ENCODE data around the gene MRPS27.
"Not testable (repeated sequence)": the region's sequence is repeated elsewhere in the genome, so short reads cannot be mapped to it uniquely, and the experiment has no call there.

MRPS27 gene

DNA sequence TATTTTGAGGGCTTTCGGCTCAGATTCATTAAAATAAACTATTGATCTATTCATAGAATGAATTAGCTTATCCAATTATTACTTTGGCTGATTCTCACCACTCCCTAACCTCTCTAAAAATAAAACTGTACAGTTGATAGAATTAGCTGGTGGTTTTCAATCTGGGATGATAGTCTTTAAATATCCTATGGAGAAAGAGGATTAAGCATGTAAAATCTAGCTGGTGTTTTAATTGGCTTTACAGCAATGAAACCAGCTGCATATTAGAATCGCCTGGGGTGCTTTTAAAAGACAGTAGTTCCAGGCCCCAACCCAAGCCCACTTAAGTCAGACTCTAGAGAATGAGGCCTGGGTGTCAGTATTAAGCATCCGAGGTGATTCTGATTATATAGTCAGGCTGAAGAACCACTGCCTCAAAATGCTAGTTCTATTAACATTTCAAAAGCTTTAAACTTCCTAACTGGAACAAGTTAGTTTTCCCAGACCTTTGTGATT, 117.7 kb downstream of the MRPS27 start:
- DNase-seq (ENCODE audit: low spot score): no peak

- no peak for DNase-seq (ENCODE audit: low spot score)
Observed at GRCh38 chr5:72199681-72200080, 120.4 kb downstream of the MRPS27 start.

DNA sequence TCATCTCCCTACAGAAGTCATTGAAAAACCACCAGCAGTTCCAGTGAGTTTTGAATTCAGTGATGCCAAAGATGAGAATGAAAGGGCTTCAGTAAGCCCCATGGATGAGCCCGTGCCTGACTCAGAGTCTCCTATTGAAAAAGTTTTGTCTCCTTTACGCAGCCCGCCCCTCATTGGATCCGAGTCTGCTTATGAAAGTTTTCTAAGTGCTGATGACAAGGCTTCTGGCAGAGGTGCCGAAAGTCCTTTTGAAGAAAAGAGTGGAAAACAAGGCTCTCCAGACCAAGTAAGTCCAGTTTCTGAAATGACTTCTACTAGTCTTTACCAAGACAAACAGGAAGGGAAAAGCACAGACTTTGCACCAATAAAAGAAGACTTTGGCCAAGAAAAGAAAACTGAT, 122.6 kb downstream of the MRPS27 start:
- no peak for DNase-seq (ENCODE audit: low spot score)

DNA sequence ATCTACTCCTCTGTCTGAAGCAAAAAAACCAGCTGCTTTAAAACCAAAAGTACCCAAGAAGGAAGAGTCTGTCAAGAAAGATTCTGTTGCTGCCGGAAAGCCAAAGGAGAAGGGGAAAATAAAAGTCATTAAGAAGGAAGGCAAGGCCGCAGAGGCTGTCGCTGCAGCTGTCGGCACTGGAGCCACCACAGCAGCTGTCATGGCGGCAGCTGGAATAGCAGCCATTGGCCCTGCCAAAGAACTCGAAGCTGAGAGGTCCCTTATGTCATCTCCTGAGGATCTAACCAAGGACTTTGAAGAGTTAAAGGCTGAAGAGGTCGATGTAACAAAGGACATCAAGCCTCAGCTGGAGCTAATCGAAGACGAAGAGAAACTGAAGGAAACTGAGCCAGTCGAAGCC, 124.5 kb downstream of the MRPS27 start:
- no peak for DNase-seq (ENCODE audit: low spot score)

GRCh38 chr5:72194846-72195245, 125.2 kb downstream of the MRPS27 start:
- DNase-seq (ENCODE audit: low spot score): no peak

- no peak for DNase-seq (ENCODE audit: low spot score)
Observed at GRCh38 chr5:72191404-72191803, 128.6 kb downstream of the MRPS27 start.

DNA sequence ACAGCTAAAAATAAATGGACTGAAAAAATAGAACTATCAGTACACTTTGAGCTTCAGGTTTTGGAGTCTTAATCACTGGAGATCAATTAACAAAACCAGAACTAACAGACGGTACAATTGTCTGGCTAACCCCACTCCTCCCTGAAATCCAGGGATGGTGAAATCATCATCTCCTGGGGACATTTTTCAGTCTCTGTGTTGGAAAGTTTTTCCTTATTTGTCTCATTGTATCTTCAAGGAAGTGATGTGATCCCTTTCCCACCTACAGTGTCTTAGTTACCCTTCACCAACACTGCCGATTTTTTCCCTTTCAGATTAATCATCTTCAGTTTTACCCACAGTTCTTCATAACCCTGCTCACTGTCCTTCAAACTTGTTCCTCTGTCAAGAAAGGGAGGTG, 130.9 kb downstream of the MRPS27 start:
- no peak for DNase-seq (ENCODE audit: low spot score)

GRCh38 chr5:72188166-72188565, 131.9 kb downstream of the MRPS27 start:
- no peak for DNase-seq (ENCODE audit: low spot score)

GRCh38 chr5:72187388-72188075, 132.5 kb downstream of the MRPS27 start:
- no peak for DNase-seq (ENCODE audit: low spot score)

- no peak for DNase-seq (ENCODE audit: low spot score)
Observed at GRCh38 chr5:72185496-72186329, 134.3 kb downstream of the MRPS27 start.

DNA sequence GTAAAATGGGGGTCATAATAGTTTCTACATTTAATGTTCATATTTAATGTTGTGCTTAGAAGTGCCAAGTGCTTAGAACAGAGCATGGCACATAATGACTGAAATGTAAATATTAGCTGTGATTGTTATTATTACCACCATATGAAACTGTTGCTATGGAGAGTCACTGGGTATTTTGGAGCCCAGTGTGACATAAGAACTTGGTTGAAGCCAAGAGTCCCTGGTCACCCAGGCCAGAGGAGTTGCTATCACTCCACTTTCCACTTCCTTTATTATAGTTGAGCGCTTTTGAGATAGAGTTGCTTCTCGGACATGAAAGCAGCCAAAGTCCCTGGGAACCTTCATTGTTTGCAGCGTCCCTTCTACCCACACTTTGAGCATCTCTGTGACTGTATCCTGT, 135.6 kb downstream of the MRPS27 start:
- no peak for DNase-seq (ENCODE audit: low spot score)

GRCh38 chr5:72183101-72183520, 136.9 kb downstream of the MRPS27 start:
- DNase-seq (ENCODE audit: low spot score): no peak

DNA sequence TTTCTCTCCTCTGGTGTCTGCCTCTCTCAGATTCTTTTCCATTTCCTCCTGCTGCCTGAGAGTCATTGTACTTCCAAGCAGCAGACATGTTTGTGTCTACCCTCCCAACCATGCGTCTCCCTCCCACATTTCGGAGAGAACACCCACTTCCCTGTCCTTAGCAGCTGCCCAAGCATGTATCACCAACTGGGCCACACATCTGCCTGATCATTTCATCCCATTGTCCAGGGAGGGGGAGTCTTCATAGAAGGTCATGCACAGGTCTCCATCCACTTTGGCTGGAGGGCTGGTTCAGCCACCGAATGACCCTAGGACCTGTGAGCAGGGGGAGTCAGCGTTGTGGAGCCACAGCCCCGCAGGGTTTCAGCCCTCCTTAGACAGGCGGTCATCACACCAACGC, 137.4 kb downstream of the MRPS27 start:
- DNase-seq (ENCODE audit: low spot score): no peak

DNA sequence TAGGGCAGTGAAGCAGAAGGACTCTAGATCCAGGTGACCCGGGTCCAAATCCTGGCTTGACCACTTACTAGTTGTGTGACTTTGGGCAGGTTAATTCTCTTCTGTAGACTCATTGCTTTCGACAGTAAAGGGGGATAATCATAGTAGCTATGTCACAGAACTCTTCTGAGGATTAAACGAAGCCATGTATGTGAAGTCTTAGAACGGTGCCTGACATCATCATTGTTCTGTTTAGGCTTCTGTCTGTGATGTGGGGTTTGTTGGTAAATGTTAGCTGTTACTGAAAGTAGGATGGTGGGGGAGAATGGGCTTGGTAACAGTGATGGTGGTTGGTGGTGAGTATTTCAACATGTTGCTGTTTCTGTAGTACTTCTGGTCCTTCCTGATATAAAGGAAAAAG, 139.1 kb downstream of the MRPS27 start:
- DNase-seq (ENCODE audit: low spot score): no peak

DNA sequence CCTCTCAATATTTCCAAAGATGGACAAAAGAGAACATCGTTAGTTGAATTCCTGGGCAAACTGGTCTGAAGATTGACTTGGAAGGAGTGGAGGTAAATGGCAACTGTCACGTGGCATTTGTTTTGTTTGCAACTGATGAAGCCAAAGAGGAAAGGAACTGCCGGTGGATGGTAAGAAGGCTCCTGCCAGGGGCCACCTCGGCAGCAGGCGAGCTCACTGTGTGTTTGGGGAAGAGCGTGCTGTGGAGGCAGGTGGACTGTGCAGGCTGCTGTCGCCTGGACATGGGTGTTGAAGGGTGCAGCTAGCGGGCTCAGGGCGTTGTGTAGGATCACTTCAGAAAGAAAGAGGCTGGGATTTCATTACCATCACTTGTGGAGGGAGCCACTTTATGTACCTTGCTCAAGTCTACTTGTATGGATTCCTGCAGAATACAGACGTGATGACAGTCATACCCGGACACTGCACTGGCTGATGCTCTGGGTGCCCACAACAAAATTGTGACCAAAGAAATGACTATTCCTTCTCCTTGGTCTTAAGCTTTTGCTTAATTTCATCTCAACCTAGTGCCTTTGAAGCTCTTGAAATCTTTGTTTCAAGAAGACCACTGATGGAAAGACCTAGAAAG, 140.1 kb downstream of the MRPS27 start:
- DNase-seq (ENCODE audit: low spot score): no peak

- DNase-seq (ENCODE audit: low spot score): no peak
Observed at GRCh38 chr5:72179028-72179815, 140.8 kb downstream of the MRPS27 start.

DNA sequence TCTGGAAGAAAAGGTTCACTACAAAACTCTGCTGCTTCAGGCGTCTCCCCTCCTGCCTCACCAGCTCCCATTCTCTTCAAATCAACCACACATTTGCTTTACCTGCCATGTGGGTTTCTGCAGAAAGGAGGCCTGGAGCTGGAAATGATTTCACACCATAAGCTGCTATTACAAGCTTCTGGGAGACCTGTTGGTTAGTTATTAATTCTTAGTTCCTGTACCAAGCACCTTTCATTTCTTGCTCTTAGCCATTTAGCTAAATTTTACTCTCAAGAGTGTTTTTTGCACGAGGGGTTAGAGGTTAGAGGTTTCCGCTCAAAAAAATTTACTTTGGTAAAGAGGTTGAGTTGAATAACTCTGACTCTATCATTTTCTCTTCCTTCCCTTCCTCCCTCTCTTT, 142.5 kb downstream of the MRPS27 start:
- DNase-seq (ENCODE audit: low spot score): no peak

DNA sequence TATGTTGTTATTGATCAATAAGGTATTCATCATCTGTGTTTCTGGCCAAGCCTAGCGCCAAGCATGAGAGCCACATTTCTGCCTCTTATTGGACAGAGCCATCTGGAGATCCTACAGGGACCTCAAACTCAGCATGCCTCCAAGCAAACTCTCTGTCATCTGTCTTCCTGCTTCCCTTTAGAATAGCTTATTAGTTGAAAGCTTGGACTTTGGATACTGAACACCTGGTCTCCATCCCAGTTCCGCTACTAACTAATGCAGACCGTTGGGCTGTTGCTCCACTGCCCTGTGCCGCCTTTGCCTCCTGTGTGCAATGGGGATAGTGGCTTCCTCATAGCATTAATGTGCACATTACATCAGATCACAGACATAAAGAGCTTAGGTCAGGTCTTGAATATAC, 147.3 kb downstream of the MRPS27 start:
- no peak for DNase-seq (ENCODE audit: low spot score)

DNA sequence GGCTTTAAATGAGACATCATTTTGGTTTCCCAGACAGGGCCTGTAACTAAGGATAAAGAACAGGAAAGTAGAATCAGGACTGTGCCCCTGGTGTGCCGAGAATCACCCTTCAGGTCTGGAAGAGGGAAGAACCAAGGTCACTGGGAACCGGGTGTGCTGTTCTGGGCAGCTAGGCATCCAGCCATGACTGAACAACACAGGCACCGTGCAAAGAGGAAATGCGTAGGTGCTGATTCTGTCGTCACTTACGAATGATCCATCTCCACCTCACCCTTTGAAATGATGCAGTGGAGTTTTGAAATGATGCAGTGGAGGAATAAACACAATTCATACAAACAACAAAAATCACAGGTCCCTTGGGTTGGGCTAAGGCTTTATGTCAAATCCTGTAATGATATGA, 148.4 kb downstream of the MRPS27 start:
- no peak for DNase-seq (ENCODE audit: low spot score)

- not testable (repeated sequence) for DNase-seq (ENCODE audit: low spot score)
Observed at GRCh38 chr5:72171181-72171580, 148.9 kb downstream of the MRPS27 start.

DNA sequence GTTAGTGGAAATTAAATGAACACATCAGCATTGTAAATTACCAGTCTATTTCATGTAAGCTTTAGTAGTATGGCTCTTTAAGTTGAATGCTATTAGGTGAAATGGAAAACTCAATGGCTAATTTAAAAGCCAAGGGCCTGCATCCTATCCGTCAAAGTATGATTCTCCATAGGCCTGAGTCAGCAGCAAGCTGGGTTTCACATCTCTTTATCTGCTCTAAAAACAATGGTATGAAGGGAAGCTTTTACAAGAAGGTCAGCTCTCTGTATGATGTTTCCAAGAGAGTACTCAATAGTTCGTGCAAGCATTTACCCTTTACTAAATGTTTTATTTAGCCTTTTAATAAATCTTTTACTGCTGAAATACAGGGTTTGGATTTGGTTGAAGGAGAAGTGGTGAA, 149.9 kb downstream of the MRPS27 start:
- no peak for DNase-seq (ENCODE audit: low spot score)

Measured in HuH-7 (cell line).